Esophagus squamous epithelium (tissue), 4 donors: ENCODE measurements around the gene TMEM131L.

ENCODE experiments used
- POLR2A ChIP-seq, 4 donors: fragments of 450-650 bp; IDR thresholded peaks; one replicate each; pipeline ENCODE4 v1.6.1; 2017; ENCODE audit warnings: antibody characterized with exemption in 4 of 4, mild to moderate bottlenecking in 4 of 4, moderate library complexity in 3 of 4
- TF ChIP-seq, protein P1 (sequence below), 6 experiments: fragments of 450-650 bp in 4 of 6; fragments of 200-600 bp in 2 of 6; sonication (generic) in 2 of 6; IDR thresholded peaks; one replicate each; pipeline ENCODE4 v1.5.1; 2016 to 2019; ENCODE audit warnings: antibody characterized with exemption in 6 of 6, mild to moderate bottlenecking in 4 of 6, moderate library complexity in 4 of 6

DNA sequence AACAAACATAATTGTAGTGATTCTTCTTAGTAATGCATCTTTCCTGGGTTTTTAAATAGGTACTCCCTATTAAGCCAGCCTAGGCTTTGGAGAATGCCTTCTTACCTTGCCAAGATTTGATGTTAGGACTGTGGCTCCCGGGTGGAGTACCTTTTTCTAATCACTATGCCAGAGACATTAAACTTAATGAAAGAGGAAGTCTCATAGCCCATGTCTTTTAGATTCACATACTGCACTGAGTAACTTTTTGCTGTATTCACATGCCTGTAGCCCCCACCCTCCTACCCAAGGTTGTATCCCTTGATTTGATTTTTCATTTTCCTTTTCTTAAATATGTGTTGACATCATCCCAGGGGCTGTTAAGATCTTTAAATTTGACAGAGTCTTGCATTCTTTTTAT is 113.7 kb downstream of the TMEM131L start:
- TF ChIP-seq, protein P1, sequence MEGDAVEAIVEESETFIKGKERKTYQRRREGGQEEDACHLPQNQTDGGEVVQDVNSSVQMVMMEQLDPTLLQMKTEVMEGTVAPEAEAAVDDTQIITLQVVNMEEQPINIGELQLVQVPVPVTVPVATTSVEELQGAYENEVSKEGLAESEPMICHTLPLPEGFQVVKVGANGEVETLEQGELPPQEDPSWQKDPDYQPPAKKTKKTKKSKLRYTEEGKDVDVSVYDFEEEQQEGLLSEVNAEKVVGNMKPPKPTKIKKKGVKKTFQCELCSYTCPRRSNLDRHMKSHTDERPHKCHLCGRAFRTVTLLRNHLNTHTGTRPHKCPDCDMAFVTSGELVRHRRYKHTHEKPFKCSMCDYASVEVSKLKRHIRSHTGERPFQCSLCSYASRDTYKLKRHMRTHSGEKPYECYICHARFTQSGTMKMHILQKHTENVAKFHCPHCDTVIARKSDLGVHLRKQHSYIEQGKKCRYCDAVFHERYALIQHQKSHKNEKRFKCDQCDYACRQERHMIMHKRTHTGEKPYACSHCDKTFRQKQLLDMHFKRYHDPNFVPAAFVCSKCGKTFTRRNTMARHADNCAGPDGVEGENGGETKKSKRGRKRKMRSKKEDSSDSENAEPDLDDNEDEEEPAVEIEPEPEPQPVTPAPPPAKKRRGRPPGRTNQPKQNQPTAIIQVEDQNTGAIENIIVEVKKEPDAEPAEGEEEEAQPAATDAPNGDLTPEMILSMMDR (IDR thresholded peaks at IDR 0.05) = no peak
- no peak for TF ChIP-seq POLR2A (IDR thresholded peaks at IDR 0.05)
